T-helper 2 cell treated with Interferon-gamma antibody and Interleukin-4, amounts not matched to agents 5 μg/mL and 100 μg/mL, for 36 hours (primary cell): ENCODE measurements around the gene FXN.
A peak's percentile ranks its signal among the peaks of the same experiment; 100 is the strongest.
"Not testable (repeated sequence)": the region's sequence is repeated elsewhere in the genome, so short reads cannot be mapped to it uniquely, and the experiment has no call there.

ENCODE experiments used
- DNase-seq: peaks from one replicate; pipeline ENCODE4 v3.0.0; 2021; ENCODE audit warnings: low spot score
- H3K27ac Mint-ChIP-seq: one replicate; pipeline ENCODE4 v1.8.0; 2021; ENCODE audit warnings: mild to moderate bottlenecking, mixed read lengths
- H3K27me3 Mint-ChIP-seq: one replicate; pipeline ENCODE4 v1.8.0; 2021; ENCODE audit warnings: low read depth, mixed read lengths
- H3K36me3 Mint-ChIP-seq: one replicate; pipeline ENCODE4 v1.8.0; 2021; ENCODE audit warnings: low read depth, mixed read lengths
- H3K4me1 Mint-ChIP-seq: one replicate; pipeline ENCODE4 v1.8.0; 2021; ENCODE audit warnings: low read depth, mixed read lengths
- H3K4me3 Mint-ChIP-seq: one replicate; pipeline ENCODE4 v1.8.0; 2022; ENCODE audit warnings: mild to moderate bottlenecking, moderate library complexity, mixed read lengths
- H3K9me3 Mint-ChIP-seq: one replicate; pipeline ENCODE4 v1.8.0; 2021; ENCODE audit warnings: mixed read lengths

Gene FXN

DNA sequence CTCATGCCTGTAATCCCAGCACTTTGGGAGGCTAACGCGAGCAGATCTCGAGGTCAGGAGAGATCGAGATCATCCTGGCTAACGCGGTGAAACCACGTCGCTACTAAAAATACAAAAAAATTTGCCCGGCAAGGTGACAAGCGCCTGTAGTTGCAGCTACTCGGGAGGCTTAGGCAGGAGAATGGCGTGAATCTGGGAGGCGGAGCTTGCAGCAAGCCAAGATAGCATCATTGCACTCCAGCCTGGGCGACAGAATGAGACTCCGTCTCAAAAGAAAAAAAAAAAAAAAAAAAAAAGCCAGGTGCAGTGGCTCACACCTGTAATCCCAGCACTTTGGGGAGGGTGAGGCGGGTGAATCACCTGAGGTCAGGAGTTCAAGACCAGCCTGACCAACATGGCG lies 77.1 kb downstream of the FXN start:
- H3K4me1 Mint-ChIP-seq, DNase-seq, H3K36me3 Mint-ChIP-seq, H3K9me3 Mint-ChIP-seq, H3K4me3 Mint-ChIP-seq, H3K27ac Mint-ChIP-seq, H3K27me3 Mint-ChIP-seq: not testable (repeated sequence)

DNA sequence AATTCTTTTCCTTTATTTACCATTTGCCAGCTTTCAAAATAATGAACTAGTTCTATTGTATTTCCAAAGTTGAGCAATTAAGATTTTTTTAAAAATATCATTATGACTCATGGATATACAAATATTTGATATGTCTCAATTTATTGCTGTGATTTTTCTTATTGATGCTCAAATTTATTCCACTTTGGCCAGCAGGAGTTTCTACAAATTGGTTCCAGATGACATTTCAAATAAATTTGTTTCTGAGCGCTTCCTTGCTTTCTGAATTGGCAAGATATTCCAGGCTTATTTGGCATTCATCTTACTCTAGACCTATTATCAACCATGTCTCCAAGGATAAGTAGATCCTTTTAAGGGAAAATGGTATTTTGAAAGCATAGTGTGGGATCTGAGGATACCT lies 80.1 kb downstream of the FXN start:
- H3K4me1 Mint-ChIP-seq: peaks cover 4% of the 10 kb centered on the region
- H3K4me3 Mint-ChIP-seq: no peak overlapping the region
- H3K36me3 Mint-ChIP-seq: no peaks in the 10 kb centered on the region
- no peaks in the 10 kb centered on the region for H3K9me3 Mint-ChIP-seq
- H3K27ac Mint-ChIP-seq: no peak overlapping the region
- DNase-seq: no peak
- H3K27me3 Mint-ChIP-seq: no peaks in the 10 kb centered on the region

- H3K4me1 Mint-ChIP-seq: peaks cover 14% of the 10 kb centered on the region
- no peaks in the 10 kb centered on the region for H3K9me3 Mint-ChIP-seq
- H3K4me3 Mint-ChIP-seq: no peak overlapping the region
- peaks cover 9% of the 10 kb centered on the region for H3K27me3 Mint-ChIP-seq
- no peak for DNase-seq
- no peak overlapping the region for H3K27ac Mint-ChIP-seq
- H3K36me3 Mint-ChIP-seq: no peaks in the 10 kb centered on the region
Measured at GRCh38 chr9:69118656-69119055, 83.1 kb downstream of the FXN start.

DNA sequence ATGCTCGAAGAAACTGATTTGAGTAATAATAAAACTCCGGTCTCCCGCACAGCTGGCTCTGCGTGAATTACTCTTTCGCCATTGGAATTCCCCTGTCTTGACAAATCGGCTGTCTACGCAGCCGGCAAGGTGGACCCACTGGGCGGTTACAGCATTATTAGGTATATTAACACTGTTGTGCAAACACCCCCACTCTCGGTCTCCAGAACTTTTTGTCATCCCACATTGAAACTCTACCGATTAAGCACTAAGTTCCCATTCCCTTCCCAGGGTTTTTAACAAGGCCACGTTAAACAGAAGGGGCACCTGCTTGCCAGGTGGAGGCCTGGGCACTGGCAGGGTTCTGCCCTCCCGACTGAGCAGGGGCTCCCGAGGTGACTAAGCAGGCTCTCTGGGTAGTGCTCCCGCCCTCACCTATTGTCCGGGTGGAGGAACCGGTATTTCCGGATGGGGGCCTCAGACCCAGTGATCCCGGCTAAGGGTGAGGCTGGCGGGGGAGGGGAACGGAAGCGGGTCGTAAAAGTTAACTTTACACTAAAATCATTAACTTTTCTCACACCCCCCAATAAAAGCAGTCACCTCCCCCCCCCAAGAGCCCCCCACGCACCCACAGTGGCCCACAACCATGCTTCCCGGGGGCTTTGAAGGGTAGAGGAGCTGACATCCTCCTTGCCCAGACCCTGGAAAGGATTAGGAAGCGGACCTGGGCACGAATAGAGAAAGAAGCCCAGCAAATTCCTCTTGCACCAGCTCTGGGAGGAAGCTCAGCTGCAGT lies 85.0 kb downstream of the FXN start:
- Mint-ChIP-seq H3K4me3 (peak overlapping the region; percentile 72), H3K4me1 (peaks cover 12% of the 10 kb centered on the region), H3K9me3 (no peaks in the 10 kb centered on the region), H3K27ac (peak overlapping the region; percentile 20), H3K36me3 (no peaks in the 10 kb centered on the region), H3K27me3 (peaks cover 9% of the 10 kb centered on the region)
- DNase-seq: no peak

DNA sequence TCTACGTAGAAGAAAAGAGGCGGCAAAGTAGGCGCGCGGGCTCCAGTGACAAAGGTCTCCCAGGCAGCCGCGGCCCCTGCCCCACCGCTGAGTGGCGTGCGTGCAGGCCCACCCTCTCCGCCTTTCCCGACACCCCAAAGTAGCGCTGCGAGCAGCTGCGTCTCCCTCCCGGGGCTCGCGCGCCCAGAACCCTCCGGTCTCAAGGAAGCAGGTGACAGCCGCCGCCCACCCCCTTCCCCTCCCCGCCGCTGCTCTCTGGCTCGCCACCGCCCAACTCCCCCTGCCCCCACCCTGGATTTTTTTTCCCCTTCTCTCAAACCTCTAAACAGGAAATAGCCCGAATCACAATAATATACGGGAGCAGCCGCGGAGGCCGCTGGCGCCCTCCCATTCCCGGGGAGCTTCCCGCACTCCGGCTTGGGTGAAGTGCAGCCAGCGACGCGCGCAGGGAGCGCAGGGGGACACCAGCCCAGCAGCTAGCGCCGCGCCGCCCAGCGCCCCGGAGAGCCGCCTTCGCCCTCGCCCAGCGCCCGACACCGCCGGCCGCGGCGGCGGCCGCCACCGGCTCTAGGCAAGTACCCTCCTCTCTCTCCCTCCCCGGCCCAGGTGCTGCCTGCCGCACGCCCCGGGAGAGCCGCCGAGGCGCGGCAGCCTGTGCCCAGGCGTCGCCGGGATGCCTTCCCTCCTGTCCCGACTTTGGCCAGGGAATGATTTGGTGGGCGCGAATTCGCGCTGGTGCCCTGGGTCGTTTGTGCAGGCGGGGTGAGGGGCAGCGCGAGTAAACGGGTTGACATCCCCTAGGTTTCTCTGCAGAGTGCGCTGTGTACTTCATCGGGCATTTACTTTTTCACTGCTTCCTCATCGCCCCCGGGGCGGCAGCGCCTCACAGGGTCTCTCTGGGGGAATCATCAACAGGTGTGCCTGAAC lies 85.9 kb downstream of the FXN start:
- peak; percentile 28 for DNase-seq
- H3K27me3 Mint-ChIP-seq: peaks cover 9% of the 10 kb centered on the region
- peaks cover 12% of the 10 kb centered on the region for H3K4me1 Mint-ChIP-seq
- no peaks in the 10 kb centered on the region for H3K9me3 Mint-ChIP-seq
- H3K27ac Mint-ChIP-seq: peak overlapping the region; percentile 74
- H3K36me3 Mint-ChIP-seq: no peaks in the 10 kb centered on the region
- peak overlapping the region; percentile 97 for H3K4me3 Mint-ChIP-seq

GRCh38 chr9:69122082-69122548 lies 86.6 kb downstream of the FXN start:
- H3K36me3 Mint-ChIP-seq: no peaks in the 10 kb centered on the region
- peak overlapping the region; percentile 74 for H3K27ac Mint-ChIP-seq
- H3K9me3 Mint-ChIP-seq: no peaks in the 10 kb centered on the region
- peaks cover 9% of the 10 kb centered on the region for H3K27me3 Mint-ChIP-seq
- H3K4me1 Mint-ChIP-seq: peaks cover 12% of the 10 kb centered on the region
- DNase-seq: no peak
- H3K4me3 Mint-ChIP-seq: peak overlapping the region; percentile 97

DNA sequence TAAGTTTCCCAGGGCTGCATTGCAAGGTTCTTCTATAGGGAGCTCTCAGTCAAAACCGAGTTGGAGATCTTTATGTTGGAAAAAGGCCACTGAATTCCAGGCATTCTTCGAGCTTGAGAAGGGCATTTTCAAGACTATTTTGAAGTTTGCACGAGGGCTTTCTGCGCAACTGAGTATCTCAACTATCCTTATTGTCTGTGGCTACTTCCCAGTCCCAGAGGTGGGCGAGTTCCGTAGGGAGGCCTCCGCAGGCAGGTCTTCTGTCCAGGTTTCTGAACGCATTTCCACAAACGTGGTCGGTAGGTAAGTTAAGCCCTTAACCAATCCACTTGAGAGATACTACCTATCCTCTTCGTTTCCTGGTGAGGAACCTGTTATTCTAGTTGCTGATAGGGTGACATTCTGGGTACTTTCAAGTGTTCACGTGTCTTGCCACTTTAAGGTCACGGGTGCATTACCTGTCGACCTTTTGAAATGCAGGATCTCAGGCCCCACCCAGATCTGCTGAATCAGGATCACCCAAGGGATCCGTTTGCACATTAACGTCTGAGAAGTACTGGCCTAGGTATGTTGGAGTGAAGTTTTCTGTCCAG lies 87.1 kb downstream of the FXN start:
- Mint-ChIP-seq H3K36me3 (no peaks in the 10 kb centered on the region), H3K27ac (no peak overlapping the region), H3K9me3 (no peaks in the 10 kb centered on the region), H3K4me3 (peak overlapping the region; percentile 97), H3K4me1 (peaks cover 12% of the 10 kb centered on the region), H3K27me3 (peaks cover 9% of the 10 kb centered on the region)
- no peak for DNase-seq

- no peaks in the 10 kb centered on the region for H3K36me3 Mint-ChIP-seq
- H3K27ac Mint-ChIP-seq: no peak overlapping the region
- no peaks in the 10 kb centered on the region for H3K27me3 Mint-ChIP-seq
- H3K4me1 Mint-ChIP-seq: peaks cover 1% of the 10 kb centered on the region
- DNase-seq: no peak
- H3K4me3 Mint-ChIP-seq: no peak overlapping the region
- no peaks in the 10 kb centered on the region for H3K9me3 Mint-ChIP-seq
Measured at GRCh38 chr9:69130456-69131441, 95.2 kb downstream of the FXN start.

DNA sequence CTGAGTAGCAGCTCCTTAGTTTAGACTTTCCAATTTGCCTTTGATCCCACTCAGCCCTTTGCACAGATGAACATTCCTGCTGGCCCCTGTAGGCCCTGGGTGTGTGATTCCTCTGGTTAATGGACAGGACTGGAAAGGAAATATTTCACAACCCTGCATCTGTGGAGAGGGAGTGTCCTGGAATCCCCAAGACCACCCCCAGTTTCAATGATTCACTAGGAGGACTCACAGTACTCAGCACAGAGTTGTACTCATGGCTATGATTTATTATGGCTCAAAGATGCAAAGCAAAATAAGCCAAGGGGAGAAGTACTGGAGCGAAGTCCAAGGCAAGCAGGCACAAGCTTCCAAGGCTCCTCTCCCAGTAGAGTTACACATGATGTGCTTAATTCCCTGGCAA lies 96.1 kb downstream of the FXN start:
- peaks cover 1% of the 10 kb centered on the region for H3K4me1 Mint-ChIP-seq

DNA sequence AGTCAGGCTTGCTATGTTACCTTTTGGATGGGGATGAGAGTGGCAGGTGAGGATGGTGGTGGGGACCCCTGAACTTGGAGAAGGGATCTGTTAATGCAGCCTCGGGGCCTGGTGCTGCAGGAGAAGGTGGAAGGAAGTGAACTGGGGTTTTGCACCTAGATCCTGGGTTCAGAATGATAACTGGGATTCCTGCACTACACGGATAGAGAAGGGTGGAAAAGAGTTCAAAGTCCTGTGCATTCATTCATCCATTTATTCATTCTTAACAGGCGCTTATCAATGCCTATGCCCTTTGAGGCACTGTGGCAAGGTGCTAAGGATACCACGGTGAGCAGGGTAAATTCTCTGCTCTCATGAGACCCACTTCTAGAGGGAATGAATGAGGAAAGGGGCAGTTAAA lies 96.8 kb downstream of the FXN start:
- Mint-ChIP-seq H3K27ac (no peak overlapping the region), H3K9me3 (no peaks in the 10 kb centered on the region), H3K36me3 (no peaks in the 10 kb centered on the region), H3K4me3 (no peak overlapping the region), H3K4me1 (peaks cover 1% of the 10 kb centered on the region), H3K27me3 (no peaks in the 10 kb centered on the region)
- no peak for DNase-seq

More for the DNA sequence above, 96.1 kb downstream of the FXN start:
- H3K27me3 Mint-ChIP-seq: no peaks in the 10 kb centered on the region
- no peaks in the 10 kb centered on the region for H3K36me3 Mint-ChIP-seq
- H3K9me3 Mint-ChIP-seq: no peaks in the 10 kb centered on the region
- H3K27ac Mint-ChIP-seq: no peak overlapping the region
- DNase-seq: no peak
- H3K4me3 Mint-ChIP-seq: no peak overlapping the region

GRCh38 chr9:69134412-69134811 lies 98.9 kb downstream of the FXN start:
- Mint-ChIP-seq H3K4me1 (peaks cover 1% of the 10 kb centered on the region), H3K9me3 (no peaks in the 10 kb centered on the region), H3K27me3 (no peaks in the 10 kb centered on the region), H3K36me3 (no peaks in the 10 kb centered on the region), H3K4me3 (no peak overlapping the region), H3K27ac (no peak overlapping the region)
- no peak for DNase-seq

- Mint-ChIP-seq H3K36me3 (no peaks in the 10 kb centered on the region), H3K4me3 (no peak overlapping the region), H3K4me1 (peaks cover 1% of the 10 kb centered on the region), H3K9me3 (no peaks in the 10 kb centered on the region), H3K27me3 (no peaks in the 10 kb centered on the region), H3K27ac (no peak overlapping the region)
- no peak for DNase-seq
Measured at GRCh38 chr9:69136185-69136584, 100.6 kb downstream of the FXN start.

DNA sequence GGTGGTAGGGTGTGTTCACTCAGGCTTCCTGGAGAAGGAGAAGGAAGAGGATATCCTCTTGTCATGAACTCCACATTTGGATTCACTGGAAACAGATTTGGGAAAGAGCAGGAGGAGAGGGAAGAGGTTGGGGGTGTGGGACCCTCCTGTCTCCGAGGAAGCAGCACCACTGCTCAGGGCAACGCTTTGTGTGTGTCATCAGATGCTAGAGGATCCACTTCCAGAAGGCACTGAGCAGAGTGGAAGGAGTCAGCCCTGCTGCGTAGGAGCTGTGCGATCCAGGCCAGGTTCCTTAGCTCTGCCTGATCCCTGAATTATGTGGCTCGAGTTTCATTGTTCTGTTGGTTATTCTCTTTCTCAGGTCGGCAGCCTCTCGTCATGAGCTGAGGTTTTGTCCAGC lies 101.2 kb downstream of the FXN start:
- Mint-ChIP-seq H3K27ac (no peak overlapping the region), H3K4me1 (peaks cover 1% of the 10 kb centered on the region), H3K9me3 (no peaks in the 10 kb centered on the region), H3K27me3 (no peaks in the 10 kb centered on the region), H3K36me3 (no peaks in the 10 kb centered on the region), H3K4me3 (no peak overlapping the region)
- no peak for DNase-seq
